IMR-90 (cell line): Measurements from ENCODE around the gene INHBE. TPM values are rescaled to one million over a fixed set of nuclear protein-coding genes. Genes with fewer than 3 reads are reported as not detected.

Experiments
- ATAC-seq: fragments of 200-7000 bp; cut with Tn5 transposase; 2 replicates; pipeline ENCODE4 v1.9.1; 2020; ENCODE audit warnings: low read depth, mild to moderate bottlenecking, moderate library complexity
- BruUV-seq: library from RNA; stranded (reverse); fragments of 400-500 nt; replicated peaks from 2 replicates; lab custom pipeline; 2021; lab: Mats Ljungman, UMichigan
- CTCF ChIA-PET: fragments of 300-600 bp; formaldehyde crosslinking; extraction: SDS; loops from one replicate; lab custom pipeline; 2021; ENCODE audit warnings: antibody characterized with exemption; lab: Yijun Ruan, JAX
- POLR2A ChIA-PET: fragments of 300-600 bp; sonication (Branson Sonifier 250); formaldehyde crosslinking; loops from one replicate; lab custom pipeline; 2022; ENCODE audit warnings: antibody characterized with exemption; ENCODE audit not compliant: unreplicated experiment; lab: Charles Lee
- DNase-seq: peaks from one replicate; pipeline ENCODE4 v3.0.0; 2013
- H2AFZ ChIP-seq: replicated peaks from 2 replicates; pipeline ENCODE3; 2013; ENCODE audit warnings: low read length, mild to moderate bottlenecking; ENCODE audit not compliant: poor library complexity
- H2AK5ac ChIP-seq: 2 replicates; pipeline ENCODE4 v1.6.1; 2013; ENCODE audit warnings: low read depth, low read length, inconsistent platforms
- H2AK9ac ChIP-seq: replicated peaks from 2 replicates; pipeline ENCODE3; 2013; ENCODE audit warnings: mild to moderate bottlenecking, low read depth, low read length, moderate library complexity; ENCODE audit not compliant: poor library complexity
- H2BK120ac ChIP-seq: 2 replicates; pipeline ENCODE4 v1.6.1; 2013; ENCODE audit warnings: low read depth, low read length, inconsistent platforms
- H2BK15ac ChIP-seq: 3 replicates; pipeline ENCODE4 v1.6.1; 2013; ENCODE audit warnings: low read depth, low read length, inconsistent platforms
- H2BK20ac ChIP-seq: 2 replicates; pipeline ENCODE4 v1.6.1; 2013; ENCODE audit warnings: low read depth, mild to moderate bottlenecking, inconsistent platforms, low read length, moderate library complexity
- H2BK5ac ChIP-seq: 2 replicates; pipeline ENCODE4 v1.6.1; 2013; ENCODE audit warnings: mild to moderate bottlenecking, low read depth, low read length, inconsistent platforms; ENCODE audit not compliant: poor library complexity, severe bottlenecking
- H3K14ac ChIP-seq: replicated peaks from 2 replicates; pipeline ENCODE4 v1.6.1; 2013; ENCODE audit warnings: low read depth, low read length, inconsistent platforms
- H3K18ac ChIP-seq: 2 replicates; pipeline ENCODE4 v1.6.1; 2013; ENCODE audit warnings: low read depth, low read length, control low read depth
- H3K23ac ChIP-seq: 2 replicates; pipeline ENCODE4 v1.6.1; 2013; ENCODE audit warnings: low read depth, low read length, inconsistent platforms
- H3K27ac ChIP-seq: 2 replicates; pipeline ENCODE4 v1.5.1; 2013; ENCODE audit warnings: mild to moderate bottlenecking, control low read depth, low read length; ENCODE audit not compliant: insufficient read depth
- H3K27me3 ChIP-seq: 2 replicates; pipeline ENCODE4 v1.6.1; 2013; ENCODE audit warnings: low read length; ENCODE audit not compliant: control insufficient read depth, insufficient read depth
- H3K36me3 ChIP-seq: 2 replicates; pipeline ENCODE4 v1.6.1; 2013; ENCODE audit warnings: low read length, mixed read lengths; ENCODE audit not compliant: control insufficient read depth, insufficient read depth
- H3K4ac ChIP-seq: 2 replicates; pipeline ENCODE4 v1.6.1; 2013; ENCODE audit warnings: low read depth, low read length, inconsistent platforms
- H3K4me1 ChIP-seq: 2 replicates; pipeline ENCODE4 v1.6.1; 2013; ENCODE audit warnings: low read length, mixed read lengths; ENCODE audit not compliant: control insufficient read depth, insufficient read depth
- H3K4me2 ChIP-seq: 2 replicates; pipeline ENCODE4 v1.6.1; 2013; ENCODE audit warnings: low read depth, mild to moderate bottlenecking, control low read depth, low read length, moderate library complexity
- H3K4me3 ChIP-seq: 2 replicates; pipeline ENCODE4 v1.5.1; 2013; ENCODE audit warnings: low read depth, mild to moderate bottlenecking, control low read depth, low read length, moderate library complexity; ENCODE audit not compliant: insufficient read depth
- H3K56ac ChIP-seq: 2 replicates; pipeline ENCODE4 v1.6.1; 2013; ENCODE audit warnings: low read length, inconsistent platforms; ENCODE audit not compliant: insufficient read depth; ENCODE audit errors: extremely low read depth
- H3K79me1 ChIP-seq, 2 experiments: 2 replicates each; pipeline ENCODE4 v1.6.1; 2013; ENCODE audit warnings: low read length in 2 of 2, inconsistent platforms in 1 of 2, low read depth in 1 of 2
- H3K9ac ChIP-seq: 2 replicates; pipeline ENCODE4 v1.6.1; 2013; ENCODE audit warnings: low read depth, low read length, control low read depth
- H3K9me1 ChIP-seq: 2 replicates; pipeline ENCODE4 v1.6.1; 2013; ENCODE audit warnings: low read length, inconsistent platforms; ENCODE audit not compliant: insufficient read depth
- H3K9me3 ChIP-seq: 2 replicates; pipeline ENCODE4 v1.6.1; 2013; ENCODE audit warnings: low read length; ENCODE audit not compliant: control insufficient read depth, insufficient read depth
- H4K20me1 ChIP-seq: 2 replicates; pipeline ENCODE4 v1.6.1; 2013; ENCODE audit warnings: low read length, inconsistent platforms; ENCODE audit not compliant: insufficient read depth
- H4K5ac ChIP-seq: 2 replicates; pipeline ENCODE4 v1.6.1; 2013; ENCODE audit warnings: mild to moderate bottlenecking, low read depth, low read length, control low read depth
- H4K8ac ChIP-seq, 2 experiments: 2 replicates each; pipeline ENCODE4 v1.6.1; 2013; ENCODE audit warnings: low read depth in 2 of 2, low read length in 2 of 2, control low read depth in 1 of 2, inconsistent platforms in 1 of 2
- H4K91ac ChIP-seq: 2 replicates; pipeline ENCODE4 v1.6.1; 2013; ENCODE audit warnings: low read depth, low read length, inconsistent platforms; ENCODE audit not compliant: insufficient read depth
- BHLHE40 ChIP-seq: fragments of 150-350 bp; IDR thresholded peaks from 2 replicates; pipeline ENCODE4 v1.6.1; 2016; ENCODE audit warnings: mild to moderate bottlenecking, low read depth, low read length
- CHD1 ChIP-seq: IDR thresholded peaks from 2 replicates; pipeline ENCODE4 v1.6.1; 2012; ENCODE audit warnings: low read depth, low read length, improper control_type of control experiment
- MAFK ChIP-seq: IDR thresholded peaks from 2 replicates; pipeline ENCODE4 v1.6.1; 2012; ENCODE audit warnings: low read depth, low read length, improper control_type of control experiment
- RAD21 ChIP-seq: IDR thresholded peaks from 2 replicates; pipeline ENCODE4 v1.6.1; 2012; ENCODE audit warnings: low read length, improper control_type of control experiment
- WGBS, 2 experiments: methylation state at CpG; one replicate each; pipeline versions ENCODE4 v1.1.5 to v1.1.7; 2013; ENCODE audit warnings: missing lambda C conversion rate in 2 of 2; ENCODE audit not compliant: insufficient read length in 1 of 2; ENCODE audit errors: extremely low coverage in 2 of 2; 5-methylcytosine and 5-hydroxymethylcytosine counted together
- dilution Hi-C: fragments of 300-500 bp; cut with HindIII; formaldehyde crosslinking; loops from one replicate; pipeline ENCODE4 v1.14.3; 2018; ENCODE audit warnings: low sequenced_read_pairs; ENCODE audit not compliant: unreplicated experiment
- in situ Hi-C: fragments of 300-500 bp; cut with MboI; formaldehyde crosslinking; loops from 3 replicates; pipeline ENCODE4 v1.14.3; 2019; ENCODE audit warnings: low sequenced_read_pairs, inconsistent platforms, mixed read lengths
- intact Hi-C: fragments of 100-400 bp; cut with micrococcal nuclease; formaldehyde crosslinking; loops from 2 replicates; pipeline ENCODE4 v1.10.0; 2022
- polyA plus RNA-seq, 3 experiments: library from polyadenylated mRNA; depleted of rRNA; stranded (reverse); fragments of >200 nt; gene quantifications; 2 replicates each; pipeline ENCODE4 v1.2.3, GENCODE V29; 2012; ENCODE audit warnings: low replicate concordance in 1 of 3
- total RNA-seq: library from RNA; depleted of rRNA; stranded (reverse); fragments of >200 nt; gene quantifications from 2 replicates; pipeline ENCODE4 v1.2.3, GENCODE V29; 2012

INHBE gene
- total and polyA plus RNA-seq, 2 of the 4 experiments (the other 2 are of a cell fraction), result 0.90 to 1.7 TPM

DNA sequence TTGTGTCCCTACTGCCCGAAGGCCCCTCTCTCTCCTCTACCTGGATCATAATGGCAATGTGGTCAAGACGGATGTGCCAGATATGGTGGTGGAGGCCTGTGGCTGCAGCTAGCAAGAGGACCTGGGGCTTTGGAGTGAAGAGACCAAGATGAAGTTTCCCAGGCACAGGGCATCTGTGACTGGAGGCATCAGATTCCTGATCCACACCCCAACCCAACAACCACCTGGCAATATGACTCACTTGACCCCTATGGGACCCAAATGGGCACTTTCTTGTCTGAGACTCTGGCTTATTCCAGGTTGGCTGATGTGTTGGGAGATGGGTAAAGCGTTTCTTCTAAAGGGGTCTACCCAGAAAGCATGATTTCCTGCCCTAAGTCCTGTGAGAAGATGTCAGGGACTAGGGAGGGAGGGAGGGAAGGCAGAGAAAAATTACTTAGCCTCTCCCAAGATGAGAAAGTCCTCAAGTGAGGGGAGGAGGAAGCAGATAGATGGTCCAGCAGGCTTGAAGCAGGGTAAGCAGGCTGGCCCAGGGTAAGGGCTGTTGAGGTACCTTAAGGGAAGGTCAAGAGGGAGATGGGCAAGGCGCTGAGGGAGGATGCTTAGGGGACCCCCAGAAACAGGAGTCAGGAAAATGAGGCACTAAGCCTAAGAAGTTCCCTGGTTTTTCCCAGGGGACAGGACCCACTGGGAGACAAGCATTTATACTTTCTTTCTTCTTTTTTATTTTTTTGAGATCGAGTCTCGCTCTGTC lies 1.8 kb downstream of the INHBE start (continued):
- TF ChIP-seq RAD21 (no peak), MAFK (no peak)

DNA sequence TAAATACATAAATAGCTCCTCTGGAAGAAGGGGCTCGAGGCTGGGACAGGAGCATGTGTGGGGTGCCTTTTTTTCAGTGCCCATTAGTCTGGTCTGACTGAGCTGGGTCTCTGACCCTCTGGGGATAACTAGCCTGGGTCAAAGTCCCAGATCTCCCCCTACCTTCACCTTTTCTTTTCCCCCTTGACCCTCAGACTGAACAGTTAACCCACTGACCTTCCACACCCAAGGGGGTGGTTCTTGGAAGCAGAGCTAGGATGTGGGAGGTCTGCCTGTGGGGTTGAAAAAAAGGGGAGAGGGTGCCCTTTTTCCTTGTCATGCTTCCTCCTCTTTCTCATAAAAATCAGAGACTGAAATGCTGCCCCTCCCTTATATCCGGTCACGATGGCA lies 3.6 kb downstream of the INHBE start:
- Histone ChIP-seq H3K9me3 (no peaks in the 10 kb centered on the region), H4K8ac (peak overlapping the region; percentile 93 to 97), H3K18ac (peak overlapping the region; percentile 45), H2BK15ac (peak overlapping the region; percentile 97; the same call in 2 of the 3 replicates), H2BK20ac (peak overlapping the region; percentile 77), H3K79me1 (peaks cover 0 to 6% of the 10 kb centered on the region in 2 experiments; a peak in 1 of 4 replicates), H3K27ac (peak overlapping the region; percentile 53), H4K91ac (peak overlapping the region; percentile 92), H2AFZ (peak overlapping the region; percentile 98), H3K56ac (peak overlapping the region; percentile 70), H3K27me3 (no peaks in the 10 kb centered on the region), H4K20me1 (no peaks in the 10 kb centered on the region), H3K4me3 (peak overlapping the region; percentile 58; the same call in 1 of the 2 replicates), H2AK5ac (peak overlapping the region; percentile 85), H3K23ac (peak overlapping the region; percentile 95; the same call in 1 of the 2 replicates), H3K9ac (peak overlapping the region; percentile 56), H3K4ac (peak overlapping the region; percentile 95), H2AK9ac (peak overlapping the region; percentile 97), H3K9me1 (peaks cover 15% of the 10 kb centered on the region), H3K14ac (peak overlapping the region; percentile 96), H4K5ac (peak overlapping the region; percentile 76), H3K4me1 (peaks cover 25% of the 10 kb centered on the region), H2BK120ac (peak overlapping the region; percentile 88), H3K36me3 (no peaks in the 10 kb centered on the region), H3K4me2 (peak overlapping the region; percentile 82), H2BK5ac (peak overlapping the region; percentile 58)
- TF ChIP-seq CHD1 (0 out of 2 replicates have a peak, but pooled peaks have one; percentile 32), BHLHE40 (no peak)
- CTCF ChIA-PET, result interaction anchor here (0.5 to 1.6 kb wide), 15 partner anchors 9 to 470 kb away, joined by 3 to 10 read pairs (median 3); no protein-coding TSS in a partner anchor
- dilution Hi-C loops (no loop called here), intact Hi-C loops (loop anchor here (1.0 to 5.0 kb wide), 2 partner anchors 25 to 234 kb away; partner anchors contain the start of gene OS9), in situ Hi-C loops (no loop called here)
- no peak for ATAC-seq
- POLR2A ChIA-PET, result interaction anchor here (0.6 to 0.7 kb wide), 2 partner anchors 12 to 28 kb away, joined by 3 read pairs; no protein-coding TSS in a partner anchor
- no CpG with 5 or more reads among the region's 3 CpGs for WGBS, 2 experiments
- DNase-seq, result no peak
- BruUV-seq, result no TSS peak
